Muscle of arm (tissue), 12 donors: ENCODE results near the gene TPRN. TPM values are rescaled to one million over a fixed set of nuclear protein-coding genes. Genes with fewer than 3 reads are reported as not detected.

Experiments used
- DNase-seq: peaks from one replicate; pipeline ENCODE4 v3.0.0-alpha.2; 2013
- polyA plus RNA-seq, 12 donors: library from polyadenylated mRNA; unstranded; fragments of 120-200 nt; gene quantifications; one replicate each; pipeline ENCODE4 v1.2.1, GENCODE V29; 2013; ENCODE audit not compliant: insufficient read length in 12 of 12

The TPRN gene
- polyA plus RNA-seq, 12 donors: 4.2 to 10.4 (median 7.9) TPM; not detected in 1

DNA sequence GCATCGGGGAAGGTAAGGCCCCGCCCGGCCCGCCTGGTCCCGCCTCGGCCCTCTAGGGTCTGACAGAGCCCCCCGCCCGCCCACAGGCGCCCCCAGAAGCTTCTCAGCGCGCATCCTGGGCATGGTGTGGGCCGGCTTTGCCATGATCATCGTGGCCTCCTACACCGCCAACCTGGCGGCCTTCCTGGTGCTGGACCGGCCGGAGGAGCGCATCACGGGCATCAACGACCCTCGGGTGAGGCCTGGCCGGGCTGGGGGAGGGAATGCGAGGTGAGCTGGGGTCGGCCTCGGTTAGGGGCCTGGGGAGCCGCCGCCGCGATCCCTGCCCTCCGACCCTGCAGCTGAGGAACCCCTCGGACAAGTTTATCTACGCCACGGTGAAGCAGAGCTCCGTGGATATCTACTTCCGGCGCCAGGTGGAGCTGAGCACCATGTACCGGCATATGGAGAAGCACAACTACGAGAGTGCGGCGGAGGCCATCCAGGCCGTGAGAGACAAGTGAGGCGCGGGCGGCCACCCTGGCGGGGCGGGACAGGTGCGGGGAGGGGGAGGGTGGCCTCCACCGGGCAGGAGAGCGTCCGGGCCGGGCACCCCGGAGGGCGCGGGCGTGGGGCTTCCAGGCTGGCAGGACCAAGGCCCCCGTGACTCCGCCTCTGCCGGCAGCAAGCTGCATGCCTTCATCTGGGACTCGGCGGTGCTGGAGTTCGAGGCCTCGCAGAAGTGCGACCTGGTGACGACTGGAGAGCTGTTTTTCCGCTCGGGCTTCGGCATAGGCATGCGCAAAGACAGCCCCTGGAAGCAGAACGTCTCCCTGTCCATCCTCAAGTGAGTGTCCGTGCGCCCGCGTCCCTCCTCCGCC, 37.8 kb downstream of the TPRN start:
- no peak for DNase-seq

DNA sequence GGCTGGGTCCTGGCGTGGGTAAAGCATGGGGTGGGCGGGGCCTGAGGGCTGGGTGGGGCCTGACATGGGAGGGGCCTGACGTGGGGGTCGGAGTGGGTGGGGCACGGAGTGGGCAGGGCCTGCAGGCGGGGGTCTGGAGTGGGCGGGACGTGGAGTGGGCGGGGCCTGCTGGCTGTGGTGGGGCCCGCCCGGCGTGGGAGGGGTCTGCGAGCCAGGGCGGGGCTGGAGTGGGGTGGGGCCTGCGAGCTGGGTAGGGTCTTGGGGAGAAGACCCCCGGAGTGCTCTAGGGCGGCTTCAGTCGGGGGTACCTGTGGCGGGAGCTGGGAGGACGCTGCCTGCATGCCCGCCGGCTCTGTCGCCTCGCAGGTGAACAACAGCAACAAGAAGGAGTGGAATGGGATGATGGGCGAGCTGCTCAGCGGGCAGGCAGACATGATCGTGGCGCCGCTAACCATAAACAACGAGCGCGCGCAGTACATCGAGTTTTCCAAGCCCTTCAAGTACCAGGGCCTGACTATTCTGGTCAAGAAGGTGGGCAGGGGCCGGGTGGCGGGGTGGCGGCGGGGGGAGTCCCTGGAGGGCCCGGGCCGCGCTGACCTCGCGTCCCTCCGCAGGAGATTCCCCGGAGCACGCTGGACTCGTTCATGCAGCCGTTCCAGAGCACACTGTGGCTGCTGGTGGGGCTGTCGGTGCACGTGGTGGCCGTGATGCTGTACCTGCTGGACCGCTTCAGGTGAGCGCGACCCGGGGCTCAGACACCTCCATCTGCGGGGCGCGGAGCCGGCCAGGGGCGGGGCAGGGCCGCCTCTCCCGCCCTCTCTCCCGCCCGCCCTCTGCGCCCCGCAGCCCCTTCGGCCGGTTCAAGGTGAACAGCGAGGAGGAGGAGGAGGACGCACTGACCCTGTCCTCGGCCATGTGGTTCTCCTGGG, 38.7 kb downstream of the TPRN start:
- no peak for DNase-seq

- no peak for DNase-seq
Measured at GRCh38 chr9:137160716-137161557, 39.6 kb downstream of the TPRN start.

- DNase-seq: no peak
Measured at GRCh38 chr9:137160054-137160425, 40.5 kb downstream of the TPRN start.

DNA sequence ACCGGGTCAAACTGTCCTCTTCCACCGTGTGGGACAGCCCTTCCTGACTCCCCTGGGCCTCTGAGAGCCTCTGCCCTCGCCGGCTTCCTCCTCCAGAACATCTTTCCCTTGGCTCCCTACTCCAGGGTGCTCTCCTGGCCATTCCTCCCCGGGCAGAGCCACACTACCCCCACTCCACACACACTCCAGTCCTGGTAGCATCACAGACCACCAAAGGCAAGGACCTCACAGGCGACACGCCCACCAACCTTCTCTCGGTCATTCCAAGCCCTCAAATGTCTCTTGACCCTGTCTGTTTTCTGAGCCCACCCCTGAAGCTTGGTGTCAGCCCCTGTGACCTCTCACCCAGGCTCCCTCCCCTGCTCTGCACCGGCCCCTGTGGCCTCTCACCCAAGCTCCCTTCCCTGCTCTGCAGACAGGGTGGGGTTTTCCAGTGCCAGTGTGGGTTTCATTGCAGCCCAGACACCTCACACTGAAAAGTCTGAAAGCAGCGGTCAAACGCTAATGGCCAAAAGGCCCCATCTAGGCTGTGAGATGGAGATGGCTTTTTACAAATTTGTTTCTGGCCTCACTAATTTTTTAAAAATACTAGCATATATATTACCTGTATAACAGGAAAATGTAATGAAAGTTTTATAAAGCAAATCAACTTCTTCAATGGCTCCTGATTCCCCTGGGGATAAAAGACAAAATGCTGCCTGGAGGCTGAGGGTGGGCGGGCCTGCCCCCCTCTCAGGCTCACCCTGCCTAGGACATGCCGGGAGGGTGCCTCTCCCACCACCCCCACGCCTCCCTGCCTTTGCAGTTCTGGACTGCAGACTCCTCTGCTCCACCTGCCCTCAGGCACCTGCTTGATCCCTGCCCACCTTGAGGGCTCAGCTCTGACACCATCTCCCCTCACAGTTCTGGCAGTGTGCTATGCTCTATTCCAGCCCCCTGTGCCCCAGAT, 41.2 kb downstream of the TPRN start:
- DNase-seq: no peak

DNA sequence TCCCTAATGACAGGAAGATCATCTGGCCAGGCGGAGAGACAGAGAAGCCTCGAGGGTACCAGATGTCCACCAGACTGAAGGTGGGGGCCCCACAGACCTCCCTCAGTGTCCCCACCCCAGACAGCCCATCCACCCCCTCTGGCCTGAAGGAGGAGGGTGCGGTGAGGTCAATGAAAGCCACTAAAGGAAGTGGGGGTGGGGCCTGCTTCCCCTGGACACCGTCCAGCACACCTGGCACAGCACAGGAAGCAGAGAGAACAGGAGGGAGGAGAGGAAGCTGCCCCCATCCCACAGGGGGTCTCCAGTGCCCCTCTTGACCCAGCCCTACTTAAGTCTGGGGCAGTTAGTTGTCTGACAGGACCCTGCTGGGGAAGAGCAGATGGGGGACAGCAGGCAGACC, 41.9 kb downstream of the TPRN start:
- no peak for DNase-seq

DNA sequence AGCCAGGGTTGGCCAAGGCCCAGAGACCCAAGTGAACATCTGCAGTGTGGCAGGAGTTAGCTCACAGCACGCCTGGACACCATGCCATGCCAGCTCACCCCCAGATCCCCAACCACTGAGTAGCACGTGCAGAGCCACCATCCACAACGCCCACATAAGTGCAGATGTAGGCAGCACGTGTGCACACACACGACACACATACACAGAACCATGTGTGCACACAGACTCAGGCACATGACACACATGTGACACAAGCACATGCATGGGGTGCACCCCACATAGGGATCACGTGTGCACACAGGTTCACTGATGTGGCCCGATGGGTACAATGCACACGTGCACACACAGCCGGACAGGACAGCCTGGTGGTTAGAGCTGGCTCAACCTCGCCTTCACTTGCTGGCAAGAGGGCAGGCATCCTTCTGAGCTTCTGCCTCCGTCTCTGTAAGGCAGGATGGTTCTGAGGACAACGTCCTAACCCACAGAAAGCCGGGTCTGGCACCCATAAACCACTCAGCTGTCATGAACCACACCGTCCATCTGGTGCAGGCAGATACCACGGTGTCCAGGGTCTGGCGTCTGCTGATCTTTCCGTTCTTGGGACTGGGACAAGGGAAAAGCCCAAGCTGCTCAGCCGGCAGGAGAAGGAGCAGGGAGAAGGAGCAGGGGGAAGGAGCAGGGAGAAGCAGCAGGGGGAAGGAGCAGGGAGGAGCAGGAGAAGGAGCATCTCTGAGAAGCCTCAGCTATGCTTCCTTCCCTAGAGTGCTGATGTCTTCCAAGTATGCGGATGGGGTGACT, 42.7 kb downstream of the TPRN start:
- no peak for DNase-seq

DNA sequence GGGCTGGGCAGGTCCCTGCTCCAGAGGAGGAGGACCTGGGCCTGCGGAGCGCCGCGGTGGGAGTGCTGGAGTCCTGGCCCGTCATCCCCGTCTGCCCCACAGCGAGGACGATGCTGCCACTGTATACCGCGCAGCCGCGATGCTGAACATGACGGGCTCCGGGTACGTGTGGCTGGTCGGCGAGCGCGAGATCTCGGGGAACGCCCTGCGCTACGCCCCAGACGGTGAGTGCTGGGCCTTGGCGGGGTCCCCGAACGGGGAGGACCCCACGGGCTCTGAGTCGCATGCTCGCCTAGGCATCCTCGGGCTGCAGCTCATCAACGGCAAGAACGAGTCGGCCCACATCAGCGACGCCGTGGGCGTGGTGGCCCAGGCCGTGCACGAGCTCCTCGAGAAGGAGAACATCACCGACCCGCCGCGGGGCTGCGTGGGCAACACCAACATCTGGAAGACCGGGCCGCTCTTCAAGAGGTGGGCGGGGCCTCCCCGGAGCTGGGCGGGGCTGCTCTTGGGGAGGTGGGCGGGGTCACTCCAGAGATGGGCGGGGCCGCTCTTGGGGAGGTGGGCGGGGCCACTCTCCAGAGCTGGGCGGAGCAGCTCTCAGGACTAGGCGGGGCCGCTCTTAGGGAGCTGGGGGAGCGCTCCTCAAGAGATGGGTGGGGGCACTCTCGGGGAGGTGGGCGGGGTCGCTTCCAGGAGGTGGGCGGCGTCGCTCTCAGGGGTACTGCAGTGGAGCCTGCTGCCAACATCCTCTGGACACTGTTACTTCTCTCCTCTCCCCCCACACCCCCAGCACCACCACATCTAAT, 43.8 kb downstream of the TPRN start:
- DNase-seq: no peak

DNA sequence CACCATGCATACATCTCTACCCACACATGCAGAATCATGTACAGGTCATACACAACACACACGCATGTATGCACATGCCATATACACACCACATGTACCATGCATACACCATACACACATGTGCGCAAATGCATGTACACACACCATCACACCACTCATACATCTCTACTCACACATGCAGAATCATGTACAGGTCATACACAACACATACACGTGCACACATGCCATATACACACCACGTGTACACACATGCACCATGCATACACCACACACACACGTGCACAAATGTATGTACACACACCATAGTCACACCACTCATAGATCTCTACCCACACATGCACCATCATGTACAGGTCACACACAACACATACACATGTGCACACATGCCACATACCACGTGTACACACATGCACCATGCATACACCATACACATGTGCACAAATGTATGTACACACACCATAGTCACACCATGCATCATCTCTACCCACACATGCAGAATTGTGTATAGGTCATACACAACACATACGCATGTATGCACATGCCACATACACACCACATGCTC, 47.6 kb downstream of the TPRN start:
- no peak for DNase-seq

DNA sequence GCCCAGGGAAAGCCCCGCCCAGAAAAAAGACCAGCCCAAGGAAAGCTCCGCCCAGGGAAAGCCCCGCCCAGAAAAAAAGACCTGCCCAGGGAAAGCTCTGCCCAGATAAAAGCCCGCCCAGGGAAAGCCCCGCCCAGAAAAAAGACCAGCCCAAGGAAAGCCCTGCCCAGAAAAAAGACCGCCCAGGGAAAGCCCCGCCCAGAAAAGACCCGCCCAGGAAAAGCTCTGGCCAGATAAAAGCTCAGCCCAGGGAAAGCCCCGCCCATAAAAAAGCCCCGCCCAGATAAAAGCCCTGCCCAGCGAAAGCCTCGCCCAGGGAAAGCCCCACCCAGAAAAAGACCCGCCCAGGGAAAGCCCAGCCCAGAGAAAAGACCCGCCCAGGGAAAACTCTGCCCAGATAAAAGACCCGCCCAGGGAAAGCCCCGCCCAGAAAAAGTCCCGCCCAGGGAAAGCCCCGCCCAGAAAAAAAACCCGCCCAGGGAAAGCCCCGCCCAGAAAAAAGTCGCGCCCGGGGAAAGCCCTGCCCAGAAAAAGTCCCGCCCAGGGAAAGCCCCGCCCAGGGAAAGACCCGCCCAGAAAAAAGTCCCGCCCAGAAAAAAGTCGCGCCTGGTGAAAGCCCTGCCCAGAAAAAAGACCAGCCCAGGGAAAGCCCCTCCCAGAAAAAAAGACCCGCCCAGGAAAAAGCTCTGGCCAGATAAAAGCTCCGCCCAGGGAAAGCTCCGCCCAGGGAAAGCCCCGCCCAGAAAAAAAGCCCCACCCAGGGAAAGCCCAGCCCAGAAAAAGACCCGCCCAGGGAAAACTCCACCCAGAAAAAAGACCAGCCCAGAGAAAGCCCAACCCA, 49.7 kb downstream of the TPRN start:
- DNase-seq: no peak

GRCh38 chr9:137149942-137150616, 50.5 kb downstream of the TPRN start:
- DNase-seq: no peak

GRCh38 chr9:137149363-137149762, 51.2 kb downstream of the TPRN start:
- no peak for DNase-seq

- DNase-seq: no peak
Measured at GRCh38 chr9:137148661-137149060, 51.9 kb downstream of the TPRN start.

GRCh38 chr9:137148242-137148641, 52.3 kb downstream of the TPRN start:
- DNase-seq: no peak

DNA sequence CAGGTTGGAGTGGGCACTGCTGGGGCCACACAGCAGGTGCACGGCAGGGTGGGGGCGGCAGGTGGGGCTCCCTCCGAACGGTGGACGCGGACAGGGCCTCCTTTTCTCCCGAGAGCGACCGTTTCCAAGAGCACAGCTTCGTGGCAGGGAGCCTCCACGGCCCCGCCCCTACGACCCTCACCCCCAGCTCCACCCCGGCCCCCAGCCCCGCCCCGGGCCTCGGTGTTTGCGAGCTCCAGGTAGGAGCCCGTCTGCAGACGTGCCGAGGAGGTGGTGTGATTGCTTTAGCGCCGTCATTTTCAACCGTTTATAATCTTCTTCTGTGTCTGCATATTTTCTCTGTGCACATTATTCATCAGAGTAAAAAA, 52.8 kb downstream of the TPRN start:
- DNase-seq: no peak

- DNase-seq: no peak
Measured at GRCh38 chr9:137147091-137147792, 53.3 kb downstream of the TPRN start.

- DNase-seq: no peak
Measured at GRCh38 chr9:137146527-137146918, 54.0 kb downstream of the TPRN start.
